RWPE1 (cell line): ENCODE data around the gene TRNP1.
"Not testable (repeated sequence)": the region's sequence is repeated elsewhere in the genome, so short reads cannot be mapped to it uniquely, and the experiment has no call there.

Source experiments
- CTCF ChIA-PET: fragments of 350-600 bp; sonication (Branson Sonifier 250); formaldehyde crosslinking; extraction: SDS; loops from one replicate; lab custom pipeline; 2021; lab: Yijun Ruan, JAX
- POLR2A ChIA-PET: fragments of 400-600 bp; formaldehyde crosslinking; extraction: SDS; loops from one replicate; lab custom pipeline; 2020; ENCODE audit warnings: antibody characterized with exemption; ENCODE audit not compliant: low non-redundant PET; lab: Yijun Ruan, JAX
- DNase-seq: peaks from one replicate; pipeline ENCODE4 v3.0.0; 2012; ENCODE audit warnings: low spot score
- H3K27ac ChIP-seq: fragments of 450-650 bp; 2 replicates; pipeline ENCODE4 v1.5.1; 2017
- TF ChIP-seq, protein P1 (sequence below): fragments of 450-650 bp; conservative IDR thresholded peaks from 2 replicates; pipeline ENCODE4 v1.5.1; 2017; ENCODE audit warnings: low read depth, mild to moderate bottlenecking

TRNP1 gene, protein sequence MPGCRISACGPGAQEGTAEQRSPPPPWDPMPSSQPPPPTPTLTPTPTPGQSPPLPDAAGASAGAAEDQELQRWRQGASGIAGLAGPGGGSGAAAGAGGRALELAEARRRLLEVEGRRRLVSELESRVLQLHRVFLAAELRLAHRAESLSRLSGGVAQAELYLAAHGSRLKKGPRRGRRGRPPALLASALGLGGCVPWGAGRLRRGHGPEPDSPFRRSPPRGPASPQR

DNA sequence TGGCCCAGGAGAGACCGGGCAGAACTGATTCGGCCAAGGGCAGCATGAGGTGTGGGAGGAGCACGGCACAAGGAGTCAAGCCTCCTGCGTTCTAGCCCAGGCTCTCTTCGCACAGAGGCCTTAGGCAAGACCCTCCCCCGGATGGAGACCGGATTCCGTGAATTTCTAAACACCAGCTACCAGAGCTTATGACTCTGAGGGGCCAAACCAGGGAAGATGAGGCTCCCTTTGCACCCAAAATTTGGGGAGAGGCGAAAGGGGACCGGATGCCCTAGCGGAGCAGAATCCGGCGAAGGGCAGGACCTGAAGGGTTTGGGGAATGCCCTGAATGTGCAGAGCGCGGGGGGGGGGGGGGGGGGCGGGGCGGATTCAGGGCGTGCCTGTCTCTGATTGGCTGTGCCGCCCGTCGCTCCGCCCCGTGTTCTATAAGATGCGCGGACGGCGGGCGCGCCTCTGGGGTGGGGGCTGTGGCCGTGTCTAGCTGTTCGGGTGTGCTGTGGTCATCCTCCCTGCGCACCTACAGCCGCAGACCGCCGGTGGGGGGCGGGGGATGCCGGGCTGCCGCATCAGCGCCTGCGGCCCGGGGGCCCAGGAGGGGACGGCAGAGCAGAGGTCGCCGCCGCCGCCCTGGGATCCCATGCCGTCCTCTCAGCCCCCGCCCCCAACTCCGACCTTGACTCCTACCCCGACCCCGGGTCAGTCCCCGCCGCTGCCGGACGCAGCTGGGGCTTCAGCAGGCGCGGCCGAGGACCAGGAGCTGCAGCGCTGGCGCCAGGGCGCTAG lies at the start of gene TRNP1:
Gene TRNP1, plus strand, starts transcription at position 456 of the 783 bp plus-strand sequence. Its CDS starts 95 bp downstream, at position 551.
- TF ChIP-seq, protein P1, sequence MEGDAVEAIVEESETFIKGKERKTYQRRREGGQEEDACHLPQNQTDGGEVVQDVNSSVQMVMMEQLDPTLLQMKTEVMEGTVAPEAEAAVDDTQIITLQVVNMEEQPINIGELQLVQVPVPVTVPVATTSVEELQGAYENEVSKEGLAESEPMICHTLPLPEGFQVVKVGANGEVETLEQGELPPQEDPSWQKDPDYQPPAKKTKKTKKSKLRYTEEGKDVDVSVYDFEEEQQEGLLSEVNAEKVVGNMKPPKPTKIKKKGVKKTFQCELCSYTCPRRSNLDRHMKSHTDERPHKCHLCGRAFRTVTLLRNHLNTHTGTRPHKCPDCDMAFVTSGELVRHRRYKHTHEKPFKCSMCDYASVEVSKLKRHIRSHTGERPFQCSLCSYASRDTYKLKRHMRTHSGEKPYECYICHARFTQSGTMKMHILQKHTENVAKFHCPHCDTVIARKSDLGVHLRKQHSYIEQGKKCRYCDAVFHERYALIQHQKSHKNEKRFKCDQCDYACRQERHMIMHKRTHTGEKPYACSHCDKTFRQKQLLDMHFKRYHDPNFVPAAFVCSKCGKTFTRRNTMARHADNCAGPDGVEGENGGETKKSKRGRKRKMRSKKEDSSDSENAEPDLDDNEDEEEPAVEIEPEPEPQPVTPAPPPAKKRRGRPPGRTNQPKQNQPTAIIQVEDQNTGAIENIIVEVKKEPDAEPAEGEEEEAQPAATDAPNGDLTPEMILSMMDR = no peak
- peak; percentile 98 for DNase-seq
- ChIA-PET POLR2A (no interaction called here), CTCF (interaction anchor here (0.9 to 1.5 kb wide), 2 partner anchors 26 to 104 kb away, joined by 4 read pairs; no protein-coding TSS in a partner anchor)
- peak within 1 kb of the TSS; percentile 99 for H3K27ac ChIP-seq

DNA sequence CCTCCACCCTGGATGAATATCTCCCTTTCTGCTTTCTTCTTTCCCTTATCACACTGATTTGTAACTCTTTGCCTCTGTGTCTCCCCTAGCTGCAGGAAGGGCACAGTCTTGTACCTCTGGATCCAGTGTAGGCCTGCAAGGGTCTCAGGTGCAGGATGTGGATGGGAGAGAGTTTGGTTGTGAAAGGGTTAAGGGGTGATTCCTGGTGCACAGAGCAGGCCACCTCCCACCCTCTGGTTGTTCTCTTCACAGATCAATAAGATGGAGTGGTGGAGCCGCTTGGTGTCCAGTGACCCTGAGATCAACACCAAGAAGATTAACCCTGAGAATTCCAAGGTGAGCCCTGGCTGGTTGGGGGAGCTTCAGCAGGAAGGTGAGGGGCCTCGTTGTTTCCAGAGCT lies 48.4 kb upstream of the TRNP1 start:
- POLR2A ChIA-PET = no interaction called here
- DNase-seq = no peak
- peak overlapping the region; percentile 43 for H3K27ac ChIP-seq
- CTCF ChIA-PET = interaction anchor here (0.5 to 0.6 kb wide), 2 partner anchors 83 to 301 kb away, joined by 3 to 7 read pairs; no protein-coding TSS in a partner anchor
- TF ChIP-seq, protein P1 = no peak

DNA sequence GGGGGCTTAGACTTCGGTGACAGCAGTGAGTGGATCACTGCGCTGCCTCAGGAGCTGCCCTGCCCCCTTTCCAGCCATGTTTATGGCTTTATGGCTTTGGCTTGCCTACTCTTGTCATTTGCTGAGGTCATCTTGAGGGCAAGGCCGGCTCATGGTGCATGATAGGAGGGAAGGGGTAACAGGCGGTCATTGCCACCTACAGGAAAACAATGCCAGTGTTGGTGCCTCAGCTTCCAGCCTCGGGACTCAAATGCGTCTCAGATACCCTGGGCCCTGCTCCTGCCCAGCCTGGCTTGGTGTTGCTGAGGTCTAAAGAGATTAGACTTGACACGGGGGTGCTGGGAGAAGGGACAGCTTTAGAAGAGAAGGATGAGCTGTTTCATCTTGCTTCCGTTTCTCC lies 47.8 kb upstream of the TRNP1 start:
- POLR2A ChIA-PET = no interaction called here
- TF ChIP-seq, protein P1 = no peak
- DNase-seq = no peak
- CTCF ChIA-PET = interaction anchor here (0.5 to 0.6 kb wide), 2 partner anchors 11 to 36 kb away, joined by 3 to 4 read pairs; no protein-coding TSS in a partner anchor
- peak overlapping the region; percentile 43 for H3K27ac ChIP-seq

DNA sequence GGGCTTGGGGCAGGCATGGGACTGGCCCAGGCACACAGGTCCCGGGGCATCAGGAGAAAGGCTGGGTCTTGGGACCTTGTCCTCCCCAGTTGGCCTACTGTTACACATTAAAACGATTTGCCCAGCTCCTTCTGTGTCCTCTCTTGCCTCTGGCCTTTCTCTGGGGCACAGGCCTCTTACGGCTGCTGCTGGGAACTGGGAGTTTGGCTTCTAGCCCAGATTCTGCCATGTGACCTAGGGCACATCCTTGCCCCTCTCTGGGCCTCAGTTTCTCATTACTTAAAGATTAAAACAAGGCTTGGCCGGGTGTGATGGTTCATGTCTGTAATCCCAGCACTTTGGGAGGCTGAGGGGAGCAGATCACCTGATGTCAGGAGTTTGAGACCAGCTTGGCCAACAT lies 47.2 kb upstream of the TRNP1 start:
- DNase-seq = no peak
- POLR2A ChIA-PET = no interaction called here
- peak overlapping the region; percentile 43 for H3K27ac ChIP-seq
- CTCF ChIA-PET = interaction anchor here (0.5 to 0.6 kb wide), 2 partner anchors 11 to 36 kb away, joined by 3 to 4 read pairs; no protein-coding TSS in a partner anchor
- TF ChIP-seq, protein P1 = no peak

DNA sequence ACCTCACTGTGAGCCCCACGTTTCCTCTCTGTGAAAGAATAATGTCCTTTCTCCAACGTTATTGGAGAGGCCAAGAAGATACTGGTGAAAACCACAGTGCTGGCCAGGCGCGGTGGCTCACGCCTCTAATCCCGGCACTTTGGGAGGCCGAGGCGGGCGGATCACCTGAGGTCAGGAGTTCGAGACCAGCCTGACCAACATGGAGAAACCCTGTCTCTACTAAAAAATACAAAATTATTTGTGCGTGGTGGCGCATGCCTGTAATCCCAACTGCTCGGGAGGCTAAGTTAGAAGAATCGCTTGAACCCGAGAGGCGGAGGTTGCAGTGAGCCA lies 44.8 kb upstream of the TRNP1 start:
- CTCF ChIA-PET, DNase-seq, POLR2A ChIA-PET: not testable (repeated sequence)
- peak overlapping the region; percentile 56 for H3K27ac ChIP-seq

DNA sequence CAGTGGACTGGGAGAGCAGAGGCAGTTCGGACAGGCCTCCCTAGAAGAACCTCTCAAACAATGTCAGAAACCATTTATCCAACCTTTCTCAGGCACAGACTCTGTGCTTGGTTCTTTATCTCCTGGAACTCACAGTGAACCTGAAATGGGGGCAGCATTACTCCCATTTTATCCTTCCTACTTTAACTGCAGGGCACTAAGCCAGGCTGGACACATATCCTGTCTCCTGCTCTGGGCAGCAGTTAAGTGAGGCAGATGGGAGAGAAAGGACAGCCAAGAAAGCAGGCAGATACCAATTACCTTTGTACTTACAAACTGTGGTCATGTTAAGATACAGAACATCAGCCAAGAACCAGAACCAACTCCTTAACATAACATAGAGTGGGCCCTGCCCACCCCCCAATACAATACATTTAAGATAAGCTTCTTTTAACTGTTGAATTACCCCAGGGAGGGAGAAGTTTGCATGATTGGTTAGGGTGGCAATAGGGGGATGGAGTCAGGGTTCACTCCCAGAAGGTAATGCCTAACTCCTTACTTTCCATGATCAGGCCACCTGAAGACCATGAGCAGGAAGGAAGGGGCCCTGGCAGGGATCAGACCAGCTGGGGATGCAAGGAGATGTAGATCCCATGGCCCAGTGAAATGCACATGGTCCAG lies 44.1 kb upstream of the TRNP1 start:
- POLR2A ChIA-PET = no interaction called here
- peak overlapping the region; percentile 56 for H3K27ac ChIP-seq
- TF ChIP-seq, protein P1 = no peak
- no peak for DNase-seq
- CTCF ChIA-PET = no interaction called here
